WTC11 (cell line): ENCODE data around the gene CAMK2G. TPM values are rescaled to one million over a fixed set of nuclear protein-coding genes. Genes with fewer than 3 reads are reported as not detected.
A peak's percentile ranks its signal among the peaks of the same experiment; 100 is the strongest.

Experiments
- ATAC-seq: fragments of 200-7000 bp; cut with Tn5 transposase; 2 replicates; pipeline ENCODE4 v1.10.0; 2021; ENCODE audit warnings: mild to moderate bottlenecking, moderate library complexity
- CTCF ChIA-PET: fragments of 300-600 bp; sonication (Branson Sonifier 250); formaldehyde crosslinking; loops from one replicate; lab custom pipeline; 2021; ENCODE audit warnings: antibody characterized with exemption; lab: Charles Lee
- POLR2A ChIA-PET: fragments of 350-600 bp; sonication (Branson Sonifier 250); formaldehyde crosslinking; loops from one replicate; lab custom pipeline; 2021; ENCODE audit warnings: antibody characterized with exemption; lab: Charles Lee
- DNase-seq: peaks from one replicate; pipeline ENCODE4 v3.0.0; 2021; ENCODE audit warnings: low spot score
- H3K27ac Mint-ChIP-seq: 2 replicates; pipeline ENCODE4 v1.8.0; 2021; ENCODE audit warnings: mixed read lengths
- H3K27me3 Mint-ChIP-seq: 2 replicates; pipeline ENCODE4 v1.8.0; 2021; ENCODE audit warnings: low read depth, mild to moderate bottlenecking, moderate library complexity, mixed read lengths
- H3K36me3 Mint-ChIP-seq: 2 replicates; pipeline ENCODE4 v1.8.0; 2021; ENCODE audit warnings: mixed read lengths
- H3K4me1 Mint-ChIP-seq: 2 replicates; pipeline ENCODE4 v1.8.0; 2022; ENCODE audit warnings: mixed read lengths
- H3K4me3 Mint-ChIP-seq: 2 replicates; pipeline ENCODE4 v1.8.0; 2021; ENCODE audit warnings: mild to moderate bottlenecking, moderate library complexity, mixed read lengths
- H3K9me3 Mint-ChIP-seq: 2 replicates; pipeline ENCODE4 v1.8.0; 2021; ENCODE audit warnings: mixed read lengths
- FOXK1 ChIP-seq: sonication (generic); formaldehyde crosslinking; IDR thresholded peaks from 2 replicates; pipeline ENCODE4 v1.8.0; 2022; ENCODE audit warnings: mild to moderate bottlenecking, moderate library complexity, missing genetic modification reagents
- GRHL2 ChIP-seq: fragments of 250-450 bp; sonication (Bioruptor Pico); IDR thresholded peaks from 2 replicates; pipeline ENCODE4 v1.8.0; 2022; ENCODE audit warnings: mild to moderate bottlenecking, moderate library complexity; ENCODE audit not compliant: insufficient replicate concordance, severe bottlenecking
- GTF2I ChIP-seq: fragments of 250-450 bp; sonication (Bioruptor Pico); conservative IDR thresholded peaks from 2 replicates; pipeline ENCODE4 v1.4.0; 2021; ENCODE audit warnings: mild to moderate bottlenecking
- JAZF1 ChIP-seq: fragments of 250-450 bp; sonication (Bioruptor Pico); IDR thresholded peaks from 2 replicates; pipeline ENCODE4 v1.9.0; 2021; ENCODE audit warnings: moderate library complexity, mild to moderate bottlenecking, inconsistent platforms
- NFATC4 ChIP-seq: fragments of 250-450 bp; sonication (Bioruptor Pico); IDR thresholded peaks from 2 replicates; pipeline ENCODE4 v1.9.0; 2021; ENCODE audit warnings: mild to moderate bottlenecking
- NFYB ChIP-seq: sonication (generic); formaldehyde crosslinking; conservative IDR thresholded peaks from 2 replicates; pipeline ENCODE4 v1.8.0; 2022; ENCODE audit warnings: low read depth, missing genetic modification reagents
- NR2C2 ChIP-seq: sonication (generic); formaldehyde crosslinking; IDR thresholded peaks from 2 replicates; pipeline ENCODE4 v1.8.0; 2022; ENCODE audit warnings: mild to moderate bottlenecking, missing genetic modification reagents
- PRRX2 ChIP-seq: fragments of 250-450 bp; sonication (Bioruptor Pico); IDR thresholded peaks from 2 replicates; pipeline ENCODE4 v1.8.0; 2021; ENCODE audit warnings: mild to moderate bottlenecking
- RELA ChIP-seq: sonication (generic); formaldehyde crosslinking; IDR thresholded peaks from 2 replicates; pipeline ENCODE4 v1.8.1; 2022; ENCODE audit warnings: missing genetic modification reagents, mild to moderate bottlenecking, borderline replicate concordance
- RORB ChIP-seq: fragments of 250-450 bp; sonication (Bioruptor Pico); IDR thresholded peaks from 2 replicates; pipeline ENCODE4 v1.9.0; 2021; ENCODE audit warnings: mild to moderate bottlenecking
- SOX15 ChIP-seq: fragments of 250-450 bp; sonication (Bioruptor Pico); IDR thresholded peaks from 2 replicates; pipeline ENCODE4 v1.9.0; 2021; ENCODE audit warnings: mild to moderate bottlenecking
- TEAD4 ChIP-seq: sonication (generic); formaldehyde crosslinking; IDR thresholded peaks from 2 replicates; pipeline ENCODE4 v1.8.0; 2022; ENCODE audit warnings: mild to moderate bottlenecking, missing genetic modification reagents
- USF2 ChIP-seq: sonication (generic); formaldehyde crosslinking; IDR thresholded peaks from 2 replicates; pipeline ENCODE4 v1.8.1; 2023; ENCODE audit warnings: mild to moderate bottlenecking, missing genetic modification reagents, moderate library complexity
- ZNF138 ChIP-seq: sonication (generic); formaldehyde crosslinking; conservative IDR thresholded peaks from 2 replicates; pipeline ENCODE4 v1.8.1; 2022; ENCODE audit warnings: mild to moderate bottlenecking, moderate library complexity, missing genetic modification reagents
- ZNF219 ChIP-seq: sonication (generic); formaldehyde crosslinking; IDR thresholded peaks from 2 replicates; pipeline ENCODE4 v1.8.0; 2023; ENCODE audit warnings: missing genetic modification reagents, mild to moderate bottlenecking, borderline replicate concordance
- ZNF263 ChIP-seq: sonication (generic); formaldehyde crosslinking; IDR thresholded peaks from 2 replicates; pipeline ENCODE4 v1.8.1; 2022; ENCODE audit warnings: low read depth, mild to moderate bottlenecking, moderate library complexity, missing genetic modification reagents
- ZNF317 ChIP-seq: sonication (generic); formaldehyde crosslinking; IDR thresholded peaks from 2 replicates; pipeline ENCODE4 v1.8.1; 2023; ENCODE audit warnings: low read depth, mild to moderate bottlenecking, moderate library complexity, missing genetic modification reagents, borderline replicate concordance
- total RNA-seq: library from RNA; stranded (reverse); gene quantifications from 3 replicates; pipeline ENCODE4 v1.2.3, GENCODE V29; 2021
- TF ChIP-seq, protein P1 (sequence below): sonication (generic); formaldehyde crosslinking; IDR thresholded peaks from 2 replicates; pipeline ENCODE4 v1.8.0; 2022; ENCODE audit warnings: mild to moderate bottlenecking, missing genetic modification reagents
- TF ChIP-seq, protein P2 (sequence below): sonication (generic); formaldehyde crosslinking; conservative IDR thresholded peaks from 2 replicates; pipeline ENCODE4 v1.8.1; 2022; ENCODE audit warnings: mild to moderate bottlenecking, missing genetic modification reagents
- TF ChIP-seq, protein P3 (sequence below): sonication (generic); formaldehyde crosslinking; conservative IDR thresholded peaks from 2 replicates; pipeline ENCODE4 v1.8.1; 2023; ENCODE audit warnings: mild to moderate bottlenecking, low read depth, missing genetic modification reagents, moderate library complexity
- TF ChIP-seq, protein P4 (sequence below): sonication (generic); formaldehyde crosslinking; IDR thresholded peaks from 2 replicates; pipeline ENCODE4 v1.8.0; 2023; ENCODE audit warnings: missing genetic modification reagents
- TF ChIP-seq, protein P5 (sequence below): fragments of 200-600 bp; IDR thresholded peaks from 2 replicates; pipeline ENCODE4 v1.8.0; 2022; ENCODE audit warnings: antibody characterized with exemption
- TF ChIP-seq, protein P6 (sequence below): sonication (generic); formaldehyde crosslinking; IDR thresholded peaks from 2 replicates; pipeline ENCODE4 v1.8.0; 2022; ENCODE audit warnings: mild to moderate bottlenecking, missing genetic modification reagents

The CAMK2G gene
- total RNA-seq, 1 experiment from 2014 or later: 34.9 TPM

DNA sequence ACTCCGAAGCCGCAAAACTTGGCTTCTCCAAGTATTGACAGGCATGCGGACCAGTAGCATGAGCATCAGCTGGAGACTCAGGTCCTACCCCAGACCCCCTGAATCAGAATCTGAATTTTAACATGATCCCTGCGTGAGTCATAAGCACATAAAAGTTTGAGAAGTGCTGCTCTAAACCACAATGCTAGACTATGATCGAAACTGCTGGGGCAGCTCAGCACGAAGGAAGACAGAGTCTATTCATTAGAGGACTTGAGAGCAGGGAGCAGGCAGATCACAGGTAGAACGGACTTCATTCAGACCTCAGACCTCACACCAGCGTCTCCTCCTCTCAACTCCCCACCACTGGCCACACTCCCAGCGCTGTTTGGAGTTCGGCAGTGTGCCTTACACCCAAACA lies 16.9 kb downstream of the CAMK2G start:
- CTCF ChIA-PET: interaction anchor here (0.9 to 4.8 kb wide), 2 partner anchors 10 to 22 kb away, joined by 3 to 26 read pairs; no protein-coding TSS in a partner anchor
- Mint-ChIP-seq H3K27ac (peak overlapping the region; percentile 20; the same call in 1 of the 2 replicates), H3K9me3 (no peaks in the 10 kb centered on the region), H3K4me3 (no peak overlapping the region), H3K27me3 (no peaks in the 10 kb centered on the region), H3K36me3 (peaks cover 25% of the 10 kb centered on the region), H3K4me1 (peaks cover 29% of the 10 kb centered on the region)
- TF ChIP-seq, protein P1, sequence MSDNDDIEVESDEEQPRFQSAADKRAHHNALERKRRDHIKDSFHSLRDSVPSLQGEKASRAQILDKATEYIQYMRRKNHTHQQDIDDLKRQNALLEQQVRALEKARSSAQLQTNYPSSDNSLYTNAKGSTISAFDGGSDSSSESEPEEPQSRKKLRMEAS: no peak
- TF ChIP-seq NR2C2 (CRISPR knock-in tag) (no peak), GRHL2 (CRISPR knock-in tag) (no peak)
- TF ChIP-seq, protein P2, sequence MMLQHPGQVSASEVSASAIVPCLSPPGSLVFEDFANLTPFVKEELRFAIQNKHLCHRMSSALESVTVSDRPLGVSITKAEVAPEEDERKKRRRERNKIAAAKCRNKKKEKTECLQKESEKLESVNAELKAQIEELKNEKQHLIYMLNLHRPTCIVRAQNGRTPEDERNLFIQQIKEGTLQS (CRISPR knock-in tag): no peak
- POLR2A ChIA-PET: no interaction called here
- ATAC-seq (no peak), DNase-seq (no peak)

DNA sequence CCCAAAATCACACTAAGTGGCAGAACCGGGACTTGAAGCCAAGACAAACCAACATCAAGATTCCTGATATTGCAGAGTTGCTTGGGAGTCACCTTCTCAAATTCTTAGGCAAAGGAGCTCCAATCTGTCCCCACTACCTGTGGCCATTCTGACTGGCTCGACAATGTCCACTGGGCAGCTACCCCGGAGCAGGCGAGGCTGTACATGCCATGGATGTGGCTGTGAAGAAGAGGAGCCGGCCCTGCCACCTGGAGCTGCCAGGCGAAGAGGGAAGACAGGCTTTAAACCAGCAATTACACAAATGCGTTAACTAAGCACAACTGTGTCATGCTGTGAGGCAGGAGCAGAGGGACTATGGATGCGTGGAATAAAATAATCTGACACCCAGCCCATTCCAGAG lies 18.1 kb downstream of the CAMK2G start:
- Mint-ChIP-seq H3K36me3 (peaks cover 28% of the 10 kb centered on the region), H3K27me3 (no peaks in the 10 kb centered on the region), H3K4me3 (no peak overlapping the region), H3K4me1 (peaks cover 31% of the 10 kb centered on the region), H3K9me3 (no peaks in the 10 kb centered on the region), H3K27ac (peak overlapping the region; percentile 26; the same call in 1 of the 2 replicates)
- POLR2A ChIA-PET: no interaction called here
- ATAC-seq: no peak
- no peak for TF ChIP-seq USF2
- TF ChIP-seq ZNF219 (CRISPR knock-in tag): no peak
- TF ChIP-seq, protein P1: no peak
- no peak for TF ChIP-seq JAZF1 (CRISPR knock-in tag)
- DNase-seq: no peak
- CTCF ChIA-PET: interaction anchor here (0.8 to 4.8 kb wide), 2 partner anchors 23 to 85 kb away, joined by 3 to 26 read pairs; no protein-coding TSS in a partner anchor

GRCh38 chr10:73855413-73855812 lies 18.9 kb downstream of the CAMK2G start:
- H3K4me1 Mint-ChIP-seq: peaks cover 35% of the 10 kb centered on the region
- no peak for ATAC-seq
- H3K9me3 Mint-ChIP-seq: no peaks in the 10 kb centered on the region
- H3K4me3 Mint-ChIP-seq: no peak overlapping the region
- H3K27me3 Mint-ChIP-seq: no peaks in the 10 kb centered on the region
- H3K27ac Mint-ChIP-seq: peak overlapping the region; percentile 47; the same call in 1 of the 2 replicates
- peaks cover 22% of the 10 kb centered on the region for H3K36me3 Mint-ChIP-seq
- ChIA-PET CTCF (interaction anchor here (0.9 to 4.8 kb wide), 2 partner anchors 24 to 85 kb away, joined by 3 to 26 read pairs; no protein-coding TSS in a partner anchor), POLR2A (no interaction called here)
- no peak for DNase-seq
- TF ChIP-seq ZNF138 (CRISPR knock-in tag) (no peak), GTF2I (CRISPR knock-in tag) (no peak), NFATC4 (CRISPR knock-in tag) (no peak), FOXK1 (CRISPR knock-in tag) (no peak), RELA (CRISPR knock-in tag) (no peak), ZNF263 (CRISPR knock-in tag) (no peak), NFYB (CRISPR knock-in tag) (no peak), SOX15 (CRISPR knock-in tag) (no peak), ZNF317 (CRISPR knock-in tag) (no peak), PRRX2 (CRISPR knock-in tag) (no peak), RORB (no peak), TEAD4 (CRISPR knock-in tag) (no peak)
- TF ChIP-seq, protein P3, sequence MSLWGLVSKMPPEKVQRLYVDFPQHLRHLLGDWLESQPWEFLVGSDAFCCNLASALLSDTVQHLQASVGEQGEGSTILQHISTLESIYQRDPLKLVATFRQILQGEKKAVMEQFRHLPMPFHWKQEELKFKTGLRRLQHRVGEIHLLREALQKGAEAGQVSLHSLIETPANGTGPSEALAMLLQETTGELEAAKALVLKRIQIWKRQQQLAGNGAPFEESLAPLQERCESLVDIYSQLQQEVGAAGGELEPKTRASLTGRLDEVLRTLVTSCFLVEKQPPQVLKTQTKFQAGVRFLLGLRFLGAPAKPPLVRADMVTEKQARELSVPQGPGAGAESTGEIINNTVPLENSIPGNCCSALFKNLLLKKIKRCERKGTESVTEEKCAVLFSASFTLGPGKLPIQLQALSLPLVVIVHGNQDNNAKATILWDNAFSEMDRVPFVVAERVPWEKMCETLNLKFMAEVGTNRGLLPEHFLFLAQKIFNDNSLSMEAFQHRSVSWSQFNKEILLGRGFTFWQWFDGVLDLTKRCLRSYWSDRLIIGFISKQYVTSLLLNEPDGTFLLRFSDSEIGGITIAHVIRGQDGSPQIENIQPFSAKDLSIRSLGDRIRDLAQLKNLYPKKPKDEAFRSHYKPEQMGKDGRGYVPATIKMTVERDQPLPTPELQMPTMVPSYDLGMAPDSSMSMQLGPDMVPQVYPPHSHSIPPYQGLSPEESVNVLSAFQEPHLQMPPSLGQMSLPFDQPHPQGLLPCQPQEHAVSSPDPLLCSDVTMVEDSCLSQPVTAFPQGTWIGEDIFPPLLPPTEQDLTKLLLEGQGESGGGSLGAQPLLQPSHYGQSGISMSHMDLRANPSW: no peak
- TF ChIP-seq, protein P4, sequence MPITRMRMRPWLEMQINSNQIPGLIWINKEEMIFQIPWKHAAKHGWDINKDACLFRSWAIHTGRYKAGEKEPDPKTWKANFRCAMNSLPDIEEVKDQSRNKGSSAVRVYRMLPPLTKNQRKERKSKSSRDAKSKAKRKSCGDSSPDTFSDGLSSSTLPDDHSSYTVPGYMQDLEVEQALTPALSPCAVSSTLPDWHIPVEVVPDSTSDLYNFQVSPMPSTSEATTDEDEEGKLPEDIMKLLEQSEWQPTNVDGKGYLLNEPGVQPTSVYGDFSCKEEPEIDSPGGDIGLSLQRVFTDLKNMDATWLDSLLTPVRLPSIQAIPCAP (CRISPR knock-in tag): no peak
- TF ChIP-seq, protein P5, sequence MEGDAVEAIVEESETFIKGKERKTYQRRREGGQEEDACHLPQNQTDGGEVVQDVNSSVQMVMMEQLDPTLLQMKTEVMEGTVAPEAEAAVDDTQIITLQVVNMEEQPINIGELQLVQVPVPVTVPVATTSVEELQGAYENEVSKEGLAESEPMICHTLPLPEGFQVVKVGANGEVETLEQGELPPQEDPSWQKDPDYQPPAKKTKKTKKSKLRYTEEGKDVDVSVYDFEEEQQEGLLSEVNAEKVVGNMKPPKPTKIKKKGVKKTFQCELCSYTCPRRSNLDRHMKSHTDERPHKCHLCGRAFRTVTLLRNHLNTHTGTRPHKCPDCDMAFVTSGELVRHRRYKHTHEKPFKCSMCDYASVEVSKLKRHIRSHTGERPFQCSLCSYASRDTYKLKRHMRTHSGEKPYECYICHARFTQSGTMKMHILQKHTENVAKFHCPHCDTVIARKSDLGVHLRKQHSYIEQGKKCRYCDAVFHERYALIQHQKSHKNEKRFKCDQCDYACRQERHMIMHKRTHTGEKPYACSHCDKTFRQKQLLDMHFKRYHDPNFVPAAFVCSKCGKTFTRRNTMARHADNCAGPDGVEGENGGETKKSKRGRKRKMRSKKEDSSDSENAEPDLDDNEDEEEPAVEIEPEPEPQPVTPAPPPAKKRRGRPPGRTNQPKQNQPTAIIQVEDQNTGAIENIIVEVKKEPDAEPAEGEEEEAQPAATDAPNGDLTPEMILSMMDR: no peak
- TF ChIP-seq, protein P2 (CRISPR knock-in tag): no peak
- TF ChIP-seq, protein P6, sequence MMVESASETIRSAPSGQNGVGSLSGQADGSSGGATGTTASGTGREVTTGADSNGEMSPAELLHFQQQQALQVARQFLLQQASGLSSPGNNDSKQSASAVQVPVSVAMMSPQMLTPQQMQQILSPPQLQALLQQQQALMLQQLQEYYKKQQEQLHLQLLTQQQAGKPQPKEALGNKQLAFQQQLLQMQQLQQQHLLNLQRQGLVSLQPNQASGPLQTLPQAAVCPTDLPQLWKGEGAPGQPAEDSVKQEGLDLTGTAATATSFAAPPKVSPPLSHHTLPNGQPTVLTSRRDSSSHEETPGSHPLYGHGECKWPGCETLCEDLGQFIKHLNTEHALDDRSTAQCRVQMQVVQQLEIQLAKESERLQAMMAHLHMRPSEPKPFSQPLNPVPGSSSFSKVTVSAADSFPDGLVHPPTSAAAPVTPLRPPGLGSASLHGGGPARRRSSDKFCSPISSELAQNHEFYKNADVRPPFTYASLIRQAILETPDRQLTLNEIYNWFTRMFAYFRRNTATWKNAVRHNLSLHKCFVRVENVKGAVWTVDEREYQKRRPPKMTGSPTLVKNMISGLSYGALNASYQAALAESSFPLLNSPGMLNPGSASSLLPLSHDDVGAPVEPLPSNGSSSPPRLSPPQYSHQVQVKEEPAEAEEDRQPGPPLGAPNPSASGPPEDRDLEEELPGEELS (CRISPR knock-in tag): no peak
